ENCODE data around the gene TXNDC2.

GRCh38 chr18:9866627-9867026, 19.1 kb upstream of the TXNDC2 start:
- TF ChIP-seq YY1 (IDR thresholded peaks at IDR 0.05; ENCODE audit: borderline replicate concordance in 1 of 3, control insufficient read depth in 1 of 3, extremely low read depth in 1 of 3, insufficient read depth in 3 of 3, insufficient read length in 1 of 3, insufficient replicate concordance in 2 of 3, low read depth in 1 of 3, low read length in 2 of 3) = no peak
- TF ChIP-seq GTF2A2 (tag; IDR thresholded peaks at IDR 0.05) = no peak
- TF ChIP-seq GMEB1 (CRISPR knock-in tag; IDR thresholded peaks at IDR 0.05) = no peak
- no peak for TF ChIP-seq ZNF76 (CRISPR knock-in tag; IDR thresholded peaks at IDR 0.05; ENCODE audit: borderline replicate concordance)
- TF ChIP-seq FOS (IDR thresholded peaks at IDR 0.05; ENCODE audit: extremely low read depth, insufficient read length) = no peak
- no peak for TF ChIP-seq TCF7 (IDR thresholded peaks at IDR 0.05; ENCODE audit: borderline replicate concordance)
- no peak for TF ChIP-seq POLR2AphosphoS5 (IDR thresholded peaks at IDR 0.05; ENCODE audit: control insufficient read depth, insufficient read depth, low read depth, low read length)
- TF ChIP-seq ZNF274 (IDR thresholded peaks at IDR 0.05; ENCODE audit: borderline replicate concordance, low read depth, low read length) = no peak
- TF ChIP-seq ZNF23 (CRISPR knock-in tag; IDR thresholded peaks at IDR 0.05) = no peak
- no peak for TF ChIP-seq BRF1 (IDR thresholded peaks at IDR 0.05; ENCODE audit: borderline replicate concordance, extremely low read depth, insufficient read length)
- no peak for TF ChIP-seq GABPB1 (CRISPR knock-in tag; IDR thresholded peaks at IDR 0.05)

Measured in K562 (cell line).